Activated CD4-positive, CD25-positive, alpha-beta regulatory T cell treated with anti-CD3 and anti-CD28 coated beads, Interleukin-2, amount 50 U/mL, for 72 hours (primary cell): Measurements from ENCODE around the gene ATP9B.
"Not testable (repeated sequence)": the region's sequence is repeated elsewhere in the genome, so short reads cannot be mapped to it uniquely, and the experiment has no call there.

Experiments used
- DNase-seq: peaks from one replicate; pipeline ENCODE4 v3.0.0; 2021

Gene ATP9B

DNA sequence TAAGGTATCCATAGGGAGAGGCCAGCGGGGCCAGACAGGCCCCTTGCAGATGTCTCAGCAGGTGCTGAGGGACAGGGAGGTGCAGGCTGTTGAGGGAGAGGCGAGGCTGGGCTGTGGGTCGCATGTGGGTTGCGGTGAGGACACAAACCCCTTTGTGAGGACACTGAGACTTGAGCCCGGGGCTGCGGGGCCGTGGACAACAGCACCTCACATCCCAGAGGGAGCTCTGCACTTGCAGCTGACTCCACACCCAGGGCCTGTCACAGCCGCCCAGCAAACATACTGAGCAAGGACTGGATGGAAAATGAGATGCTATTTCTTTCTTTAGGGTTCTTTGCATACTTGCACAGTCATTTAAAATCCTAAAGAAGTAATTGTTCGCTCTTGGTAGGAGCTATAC lies 231.2 kb downstream of the ATP9B start:
- DNase-seq = no peak

DNA sequence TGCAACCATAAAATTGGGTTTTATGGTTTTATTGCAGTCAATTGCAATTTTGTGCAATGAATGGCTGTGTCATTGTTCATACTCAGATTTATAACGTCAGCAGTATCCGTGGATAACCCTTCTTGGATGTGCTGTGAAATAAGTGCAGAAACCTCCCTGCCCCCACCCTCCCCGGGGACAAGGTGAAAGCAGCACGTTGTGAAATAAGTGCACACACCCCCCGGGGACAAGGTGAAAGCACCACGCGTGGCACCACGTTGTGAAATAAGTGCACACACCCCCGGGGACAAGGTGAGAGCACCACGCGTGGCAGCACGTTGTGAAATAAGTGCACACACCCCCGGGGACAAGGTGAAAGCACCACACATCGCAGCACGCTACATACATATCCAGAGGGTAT lies 232.9 kb downstream of the ATP9B start:
- no peak for DNase-seq

GRCh38 chr18:79305911-79306310 lies 236.7 kb downstream of the ATP9B start:
- DNase-seq = no peak

DNA sequence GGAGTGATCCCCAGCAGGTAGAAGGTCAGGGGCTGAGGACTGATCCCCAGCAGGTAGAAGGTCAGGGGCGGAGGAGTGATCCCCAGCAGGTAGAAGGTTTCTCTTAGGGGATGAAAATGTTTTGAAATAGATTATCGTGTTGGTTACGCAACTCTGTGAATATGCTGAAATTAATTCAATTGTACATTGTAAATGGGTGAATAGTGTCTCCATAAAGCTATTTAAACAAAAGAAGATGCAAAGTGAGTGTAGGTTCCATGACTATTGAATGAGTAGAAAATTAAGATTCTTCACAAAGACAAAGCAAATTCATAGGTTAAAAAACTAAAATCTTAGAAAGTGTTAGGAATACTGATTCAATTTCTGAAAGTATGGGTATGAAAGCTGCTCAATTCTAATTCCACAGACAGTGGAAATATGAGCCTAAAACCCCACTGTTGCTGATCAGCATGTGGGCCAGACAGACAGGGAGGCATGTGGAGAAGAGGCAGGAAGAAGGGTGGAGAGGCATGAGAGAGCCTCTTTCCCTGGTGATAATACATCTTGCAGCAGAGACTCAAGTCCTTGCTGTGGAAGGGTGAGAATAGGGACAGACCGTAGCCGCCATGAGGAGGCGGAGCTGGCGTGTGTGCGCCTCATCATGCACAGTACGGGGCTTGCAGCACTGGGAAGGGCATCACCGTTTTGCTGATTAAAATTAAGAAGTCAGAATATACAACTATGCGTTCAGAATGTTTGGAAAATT lies 240.6 kb downstream of the ATP9B start:
- DNase-seq = no peak

GRCh38 chr18:79314838-79315388 lies 245.7 kb downstream of the ATP9B start:
- no peak for DNase-seq

DNA sequence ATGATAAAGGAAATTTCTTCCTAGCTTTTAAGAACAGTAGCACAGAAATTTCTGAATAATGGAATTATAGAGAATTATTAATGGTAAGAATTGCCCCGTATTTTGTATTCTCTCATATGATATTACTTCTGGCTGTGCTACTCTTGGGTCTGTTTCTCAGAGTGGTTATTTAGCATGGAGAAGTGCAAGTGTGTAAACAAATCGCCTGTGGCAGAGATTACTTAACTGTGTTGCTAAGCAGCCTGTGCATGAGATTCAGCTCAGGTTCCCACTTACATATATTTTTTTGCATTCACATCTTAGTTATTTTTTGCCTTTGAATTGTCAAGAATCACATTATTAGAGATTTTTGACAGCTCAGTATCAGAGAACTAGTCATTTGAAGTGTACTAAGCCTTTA lies 246.4 kb downstream of the ATP9B start:
- no peak for DNase-seq

- DNase-seq = no peak
These were observed 248.5 kb downstream of the ATP9B start for GRCh38 chr18:79317703-79318102.

GRCh38 chr18:79318142-79318673 lies 249.0 kb downstream of the ATP9B start:
- DNase-seq = no peak

GRCh38 chr18:79320216-79320850 lies 251.1 kb downstream of the ATP9B start:
- no peak for DNase-seq

- DNase-seq = no peak
These were observed 252.6 kb downstream of the ATP9B start for GRCh38 chr18:79321625-79322405.

GRCh38 chr18:79322441-79322840 lies 253.2 kb downstream of the ATP9B start:
- DNase-seq = no peak

GRCh38 chr18:79323471-79323870 lies 254.3 kb downstream of the ATP9B start:
- DNase-seq = no peak

GRCh38 chr18:79326413-79327198 lies 257.4 kb downstream of the ATP9B start:
- no peak for DNase-seq

GRCh38 chr18:79327199-79327721 lies 258.1 kb downstream of the ATP9B start:
- DNase-seq = no peak

- not testable (repeated sequence) for DNase-seq
These were observed 258.7 kb downstream of the ATP9B start for GRCh38 chr18:79327915-79328314.

- no peak for DNase-seq
These were observed 259.7 kb downstream of the ATP9B start for GRCh38 chr18:79328887-79329286.

DNA sequence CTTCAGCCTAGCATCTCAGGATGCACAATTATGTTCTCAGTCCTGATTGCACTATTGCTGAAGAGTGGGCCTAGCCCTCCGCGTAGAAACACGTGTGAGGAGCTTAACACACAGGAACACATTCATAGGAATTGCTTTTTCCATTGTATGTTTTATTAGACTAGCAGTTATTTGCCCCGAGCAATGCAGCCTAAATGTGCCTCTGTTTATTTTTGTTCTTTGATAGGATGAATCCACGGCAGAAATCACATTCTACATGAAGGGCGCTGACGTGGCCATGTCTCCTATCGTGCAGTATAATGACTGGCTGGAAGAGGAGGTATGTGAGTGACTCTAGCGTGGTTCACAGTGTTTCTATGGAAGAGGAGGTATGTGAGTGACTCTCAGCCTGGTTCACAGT lies 260.6 kb downstream of the ATP9B start:
- no peak for DNase-seq

DNA sequence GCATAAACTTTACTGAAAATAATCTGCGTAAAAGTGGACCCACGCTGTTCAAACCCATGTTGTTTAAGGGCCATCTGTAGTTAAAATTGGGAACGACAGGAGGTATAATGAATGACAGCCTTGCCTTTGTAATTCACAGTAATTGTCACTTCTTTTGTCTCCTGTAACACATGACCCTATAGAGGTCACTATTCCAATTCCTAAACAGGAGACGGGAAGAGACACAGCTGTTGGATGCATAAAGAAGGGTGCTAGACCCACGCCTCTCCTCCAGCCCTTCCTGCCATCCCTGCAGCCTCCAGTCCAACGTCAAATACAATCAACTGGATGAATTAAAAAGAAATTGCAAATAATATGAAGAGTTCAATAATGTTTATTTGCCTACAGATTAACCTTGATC lies 263.5 kb downstream of the ATP9B start:
- DNase-seq = no peak

- no peak for DNase-seq
These were observed 263.9 kb downstream of the ATP9B start for GRCh38 chr18:79333046-79333445.

GRCh38 chr18:79334496-79335233 lies 265.5 kb downstream of the ATP9B start:
- no peak for DNase-seq

GRCh38 chr18:79335833-79336360 lies 266.7 kb downstream of the ATP9B start:
- DNase-seq = no peak
